Measurements from ENCODE around the gene RPL31.
A peak's percentile ranks its signal among the peaks of the same experiment; 100 is the strongest.

RPL31 gene

DNA sequence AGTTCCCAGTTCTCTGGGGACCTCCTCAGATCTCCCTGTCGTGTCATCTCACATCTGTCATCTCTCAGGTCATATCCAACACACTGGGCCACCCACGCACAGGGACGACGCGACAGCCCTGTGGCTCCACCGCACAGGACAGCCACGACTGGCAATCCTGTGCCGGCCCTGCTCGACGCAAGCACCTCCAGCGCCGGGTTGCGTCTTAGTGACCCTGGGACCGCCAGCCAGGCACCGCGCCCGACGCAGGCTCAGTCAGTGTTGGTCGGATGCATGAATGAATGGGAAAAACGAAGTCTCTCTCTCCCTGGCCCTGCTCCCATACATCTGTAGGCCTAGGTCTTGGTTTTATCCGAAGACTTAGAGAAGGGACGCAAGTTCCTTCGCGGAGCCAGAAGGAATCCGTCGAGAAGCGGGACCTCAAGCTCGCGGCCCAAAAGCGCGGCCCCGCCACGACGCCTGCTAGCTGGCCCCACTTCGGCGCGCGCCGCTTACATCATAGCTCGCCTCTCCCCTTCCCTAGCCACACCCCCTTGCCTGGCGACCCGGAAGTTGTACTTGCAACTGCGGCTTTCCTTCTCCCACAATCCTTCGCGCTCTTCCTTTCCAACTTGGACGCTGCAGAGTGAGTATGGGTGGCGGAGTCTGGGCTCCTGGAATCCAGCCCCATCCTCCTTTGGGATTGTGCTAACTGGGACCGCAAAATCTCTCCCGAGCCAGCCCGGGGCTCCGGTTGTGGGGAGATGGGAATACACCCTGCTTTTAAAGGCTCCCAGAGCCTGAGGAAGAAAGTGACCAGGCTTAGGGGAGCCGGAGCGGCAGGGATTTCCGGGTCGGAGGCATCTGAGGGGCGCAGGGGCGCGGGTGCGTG, at the start of gene RPL31:
TSS of gene RPL31 (plus strand) at position 599 of the 871 bp plus-strand sequence. CDS start 413 bp downstream, outside the sequence.
- DNase-seq: peak; percentile 40

DNA sequence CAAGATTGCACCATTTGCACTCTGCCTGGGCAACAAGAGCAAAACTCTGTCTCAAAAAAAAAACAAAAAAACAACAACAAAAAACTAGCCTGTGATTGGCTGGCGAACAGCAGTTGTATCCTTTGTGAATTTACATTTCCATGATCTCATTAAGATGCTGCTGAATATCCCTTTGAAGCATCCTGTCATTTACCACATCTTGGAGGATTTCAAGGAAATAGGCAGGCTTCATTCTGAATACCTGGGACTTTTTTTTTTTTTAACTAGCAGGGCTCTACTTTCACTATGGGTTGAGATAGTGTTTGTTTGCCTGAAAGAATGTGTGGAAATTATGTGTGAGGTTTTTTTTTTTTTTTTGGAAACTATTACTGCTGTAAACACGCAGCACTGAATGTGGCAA, 49.6 kb upstream of the RPL31 start:
- DNase-seq: no peak

DNA sequence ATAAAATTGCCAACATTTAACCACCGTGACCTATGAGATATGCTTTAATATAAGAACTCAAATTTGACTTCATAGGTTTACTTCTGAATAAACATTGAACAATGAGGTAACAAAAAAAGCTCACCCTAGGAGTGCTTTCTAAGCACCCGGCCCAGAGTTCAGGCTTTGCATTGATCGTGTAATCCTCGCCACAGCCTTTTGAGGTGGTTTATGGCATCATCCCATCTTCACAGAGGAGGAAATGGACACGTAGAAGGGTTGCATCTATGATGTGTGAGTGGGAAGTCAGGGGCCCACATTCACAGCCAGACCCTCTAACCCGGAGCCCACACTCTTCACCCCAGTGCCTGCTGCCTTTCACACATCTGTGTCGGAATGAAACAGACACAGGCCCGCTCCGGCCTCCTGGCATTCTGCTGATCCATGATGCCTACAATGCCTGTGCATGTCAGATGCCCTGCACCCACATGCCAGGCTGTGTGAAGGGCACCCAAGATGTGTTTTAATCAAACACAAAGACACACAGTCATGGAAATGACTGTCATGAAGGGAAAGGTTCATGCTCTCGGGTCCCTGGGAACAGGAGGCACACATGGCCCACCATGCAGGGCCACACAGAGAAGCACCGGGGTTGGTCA, 48.6 kb upstream of the RPL31 start:
- DNase-seq: no peak

DNA sequence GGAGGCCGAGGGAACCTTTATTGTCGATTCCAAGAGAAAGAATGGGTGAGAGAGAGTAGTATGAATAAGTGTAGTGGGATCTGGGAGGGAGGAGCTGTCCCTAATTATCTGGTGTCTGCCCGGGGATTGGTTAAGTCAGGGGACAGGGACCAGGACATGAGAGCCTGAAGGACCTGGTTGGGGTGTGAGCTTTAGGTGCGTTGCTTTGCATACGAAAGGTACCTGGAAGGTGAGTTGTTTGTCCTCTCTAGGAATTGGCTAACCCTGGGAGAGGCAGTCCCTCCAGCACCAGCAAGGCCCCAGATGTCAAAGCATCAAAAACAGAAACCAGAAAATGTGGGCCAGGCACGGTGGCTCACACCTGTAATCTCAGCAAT, 48.1 kb upstream of the RPL31 start:
- DNase-seq: no peak

DNA sequence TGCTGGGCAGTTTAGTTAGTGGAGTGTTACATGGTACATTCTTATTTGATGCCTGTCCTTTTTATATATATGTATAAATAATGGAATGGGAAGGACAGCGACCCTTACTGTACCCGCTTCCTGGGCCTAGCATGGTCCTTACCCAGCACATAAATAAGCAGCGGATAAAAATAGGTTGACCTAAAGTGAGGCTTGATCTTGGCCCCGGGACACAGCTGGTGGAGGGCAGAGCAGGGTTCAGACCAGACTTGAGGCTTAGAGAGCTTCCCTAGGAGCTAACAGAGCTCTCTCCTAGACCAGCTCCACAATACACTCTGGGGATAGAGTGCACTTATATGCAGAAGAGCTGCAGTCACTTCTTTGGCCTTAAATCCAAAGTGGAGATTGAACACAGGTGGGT, 46.9 kb upstream of the RPL31 start:
- DNase-seq: no peak

DNA sequence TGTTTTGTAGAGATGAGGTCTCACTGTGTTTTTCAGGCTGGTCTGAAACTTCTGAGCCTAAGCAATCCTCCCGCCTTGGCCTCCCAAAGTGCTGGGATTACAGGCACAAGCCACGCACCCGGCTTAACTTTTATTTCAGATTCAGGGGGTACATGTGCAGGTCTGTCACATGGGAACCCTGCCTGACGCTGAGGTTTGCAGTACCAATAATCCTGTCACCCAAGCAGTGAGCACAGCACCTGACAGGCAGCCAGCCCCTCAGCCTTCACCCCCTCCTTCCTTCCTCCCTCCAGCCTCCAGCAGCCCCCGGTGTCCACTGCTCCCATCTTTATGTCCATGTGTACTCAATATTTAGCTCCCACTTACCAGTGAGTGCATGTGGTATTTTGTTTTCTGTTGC, 46.0 kb upstream of the RPL31 start:
- no peak for DNase-seq

DNA sequence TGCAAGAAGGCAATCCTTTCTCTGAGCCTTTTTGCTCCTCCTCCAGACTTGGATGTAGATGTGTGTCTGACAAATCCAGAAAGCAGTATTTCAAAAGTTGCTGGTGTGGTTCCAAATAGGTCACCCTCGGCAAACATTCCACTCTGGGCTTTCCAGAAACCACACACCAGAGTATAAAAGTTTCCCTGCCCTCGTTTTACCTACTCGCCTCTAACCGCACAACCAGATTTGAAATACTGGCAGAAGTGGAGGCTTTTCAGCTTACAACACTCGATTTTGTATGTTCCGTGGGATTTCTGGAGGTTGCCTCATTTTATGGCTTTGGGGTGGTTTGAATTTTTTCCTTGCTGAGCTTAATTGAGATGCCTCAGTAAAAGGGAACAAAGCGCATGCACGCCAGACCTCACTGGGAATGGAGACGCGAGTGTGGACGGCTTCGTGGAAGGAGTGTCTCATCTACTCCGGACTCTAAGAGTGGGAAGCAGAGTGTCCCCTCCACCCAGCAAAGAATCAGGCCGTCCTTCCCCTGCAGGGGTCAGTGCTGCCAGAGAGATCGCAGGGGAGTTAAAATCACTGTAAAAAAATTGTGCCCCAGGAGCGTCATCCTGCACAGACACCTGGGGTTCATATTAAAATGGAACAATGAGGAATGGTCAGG, 44.0 kb upstream of the RPL31 start:
- DNase-seq: no peak

DNA sequence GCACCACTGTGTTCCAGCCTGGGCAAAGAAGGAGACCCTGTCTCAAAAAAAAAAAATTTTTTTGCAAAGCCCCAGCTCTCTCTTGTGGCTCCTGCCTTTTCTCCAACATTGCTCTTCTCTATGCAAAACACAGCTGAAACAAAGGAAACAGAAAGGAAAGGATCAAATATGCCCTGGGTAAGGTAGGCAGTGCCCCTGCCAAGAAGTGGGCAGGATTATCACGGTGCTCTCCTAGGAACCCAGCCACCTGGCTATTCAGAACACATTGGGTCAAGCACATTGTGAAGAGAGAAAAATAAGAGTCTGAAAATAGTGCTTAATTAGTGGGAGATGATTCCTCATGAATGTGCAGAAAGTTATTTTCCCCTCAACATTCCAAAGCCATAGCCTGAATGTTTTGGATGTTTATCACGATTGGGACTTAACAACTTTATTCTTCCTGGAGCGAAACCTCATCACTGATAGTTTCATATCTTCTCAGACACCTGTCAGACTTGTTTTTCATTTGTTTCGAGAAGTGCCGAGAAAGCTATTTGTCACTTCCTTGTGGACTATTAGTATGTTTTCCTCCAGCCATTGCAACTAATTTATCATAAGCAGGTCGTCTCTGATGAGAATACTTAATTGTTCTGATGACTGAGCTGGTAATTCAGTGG, 42.7 kb upstream of the RPL31 start:
- DNase-seq: no peak

DNA sequence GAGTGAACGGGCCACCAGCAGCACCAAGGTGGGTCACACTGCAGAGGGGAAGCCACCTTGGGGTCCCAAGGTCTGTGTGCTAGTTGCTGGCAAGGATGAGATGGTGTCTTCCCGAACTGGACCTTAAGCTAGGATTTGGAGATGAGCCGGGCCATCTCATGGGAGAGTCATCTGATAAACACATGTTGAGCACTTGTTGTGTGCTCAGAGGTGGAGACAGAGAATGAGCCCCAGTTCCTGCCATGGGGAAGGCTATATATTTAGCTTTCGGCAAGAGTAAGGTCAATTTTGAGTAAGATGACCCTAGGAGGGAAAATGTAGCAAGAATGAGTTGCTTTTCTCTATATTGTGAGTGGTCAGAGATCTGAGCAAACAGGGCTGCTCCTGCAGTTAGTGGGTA, 41.4 kb upstream of the RPL31 start:
- DNase-seq: no peak

DNA sequence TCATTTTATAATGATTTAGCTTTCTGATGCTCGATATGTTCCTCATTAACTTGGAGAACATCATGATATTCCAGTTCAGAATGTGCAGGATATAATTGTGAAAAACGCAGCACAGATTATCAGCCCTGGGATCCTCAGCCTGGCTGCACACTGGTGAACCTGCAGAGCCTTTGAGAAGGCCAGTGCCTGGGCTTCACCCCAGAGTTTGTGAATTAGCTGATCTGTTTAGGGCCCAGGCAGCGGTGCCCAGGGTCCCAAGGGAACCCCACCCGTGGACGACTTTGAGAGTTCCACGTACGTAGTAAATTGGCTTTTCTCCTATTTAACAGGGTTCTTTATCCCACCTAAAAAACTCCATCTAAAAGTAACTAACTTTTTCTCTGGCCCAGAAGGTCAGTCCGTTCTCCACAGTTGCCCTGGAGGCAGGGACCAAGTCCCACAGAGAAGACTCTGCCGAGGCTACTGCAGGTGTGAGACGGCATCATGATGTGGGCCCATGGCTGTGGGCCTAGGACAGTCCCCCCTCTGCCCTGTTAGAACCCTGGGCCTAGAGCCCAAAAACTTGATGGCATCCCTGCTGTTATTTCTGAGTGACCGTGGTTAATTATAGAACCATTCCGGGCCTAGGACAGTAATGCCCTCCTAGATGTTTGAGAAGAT, 39.6 kb upstream of the RPL31 start:
- DNase-seq: no peak

DNA sequence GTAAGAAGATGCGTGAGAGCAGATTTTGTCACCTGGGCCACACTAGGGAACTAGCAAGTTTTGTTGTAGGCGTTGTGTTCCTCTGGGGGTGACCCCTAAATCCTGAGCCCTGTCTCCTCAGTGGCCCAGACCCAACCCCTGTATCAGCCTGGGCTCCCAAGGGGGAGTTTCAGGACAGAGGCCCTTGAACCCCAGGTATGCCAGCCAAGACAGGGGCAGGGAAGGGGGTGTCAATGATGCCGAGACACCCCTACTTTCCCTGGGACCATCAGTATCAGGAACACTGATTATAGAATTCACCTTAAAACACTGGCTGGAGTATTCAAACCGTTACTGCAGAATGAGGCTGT, 39.1 kb upstream of the RPL31 start:
- no peak for DNase-seq

DNA sequence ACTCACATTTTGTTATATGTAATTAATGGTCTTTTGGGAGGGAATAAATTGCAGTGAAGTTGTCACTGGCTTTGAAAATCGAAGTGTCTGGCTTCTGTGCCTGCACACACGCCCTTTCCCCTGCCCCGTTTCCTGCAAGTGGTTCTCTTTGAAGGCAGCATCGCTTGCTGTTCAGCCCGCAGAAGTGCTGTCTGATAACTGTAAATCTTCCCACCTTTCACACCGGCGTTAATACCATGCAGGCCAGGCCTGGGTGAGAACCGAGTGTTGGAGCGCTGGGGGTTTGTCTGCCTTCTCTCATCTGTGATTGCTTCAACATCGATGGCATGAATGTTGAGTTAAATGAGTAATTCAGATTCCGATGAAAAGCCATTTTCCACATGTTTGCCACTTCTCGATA, 37.9 kb upstream of the RPL31 start:
- DNase-seq: no peak

DNA sequence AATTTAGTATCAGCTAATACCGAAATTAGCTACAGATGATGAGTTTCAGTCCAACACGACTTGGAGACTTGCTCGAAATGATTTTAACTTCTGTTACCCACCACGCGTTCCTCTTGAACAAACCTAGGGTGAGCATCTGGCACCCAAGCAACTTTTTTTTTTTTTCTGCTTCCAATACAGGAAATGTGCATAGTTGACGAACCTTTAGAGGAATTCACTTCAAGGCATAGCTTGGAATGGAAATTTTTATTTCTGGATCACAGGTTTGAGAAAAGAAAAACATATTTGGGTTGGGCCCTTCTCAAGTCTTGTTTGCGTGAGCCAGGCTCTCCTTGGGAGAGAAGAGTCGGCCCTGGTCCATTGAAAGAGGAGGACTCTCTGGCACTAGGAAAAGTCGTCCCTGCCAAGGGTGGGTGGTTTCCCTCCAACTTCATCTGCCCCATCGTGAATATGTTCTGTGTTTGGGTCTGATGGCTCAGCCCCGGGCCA, 37.4 kb upstream of the RPL31 start:
- DNase-seq: no peak

DNA sequence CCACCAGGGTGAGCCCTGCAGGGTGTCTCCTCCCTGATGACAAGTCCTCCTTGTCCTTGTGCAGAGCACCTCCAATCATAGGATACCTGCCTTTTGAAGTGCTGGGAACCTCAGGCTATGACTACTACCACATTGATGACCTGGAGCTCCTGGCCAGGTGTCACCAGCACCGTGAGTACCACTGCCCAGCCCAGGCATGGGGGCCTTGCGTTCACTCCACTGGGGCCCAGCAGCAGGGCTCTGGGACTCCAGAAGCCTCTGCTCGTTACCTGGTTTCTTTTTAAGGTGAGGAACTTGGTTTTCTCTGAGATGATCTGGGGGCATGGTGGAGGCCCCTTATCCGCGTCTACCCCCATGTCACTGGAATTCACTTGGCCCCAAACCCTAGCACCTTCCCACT, 36.5 kb upstream of the RPL31 start:
- DNase-seq: no peak

DNA sequence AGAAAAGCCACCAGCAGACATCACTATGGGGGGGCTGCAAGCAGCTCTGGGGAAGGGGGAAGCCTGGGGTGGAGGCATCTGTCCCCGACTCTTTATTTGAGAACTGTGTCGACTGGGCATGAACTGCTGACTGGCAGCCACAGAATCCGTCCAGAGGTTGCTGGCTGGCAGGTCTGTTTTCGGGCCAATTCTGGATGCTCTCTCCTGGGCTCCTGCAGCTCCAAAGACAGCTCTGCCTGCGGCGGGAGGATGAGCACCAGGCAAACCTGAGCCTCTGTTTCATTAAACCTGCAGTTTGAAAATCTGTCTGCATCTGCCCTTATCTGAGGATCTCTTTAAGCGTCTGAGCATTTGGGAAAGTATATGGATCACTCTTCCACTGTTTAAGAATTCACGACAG, 34.4 kb upstream of the RPL31 start:
- no peak for DNase-seq

DNA sequence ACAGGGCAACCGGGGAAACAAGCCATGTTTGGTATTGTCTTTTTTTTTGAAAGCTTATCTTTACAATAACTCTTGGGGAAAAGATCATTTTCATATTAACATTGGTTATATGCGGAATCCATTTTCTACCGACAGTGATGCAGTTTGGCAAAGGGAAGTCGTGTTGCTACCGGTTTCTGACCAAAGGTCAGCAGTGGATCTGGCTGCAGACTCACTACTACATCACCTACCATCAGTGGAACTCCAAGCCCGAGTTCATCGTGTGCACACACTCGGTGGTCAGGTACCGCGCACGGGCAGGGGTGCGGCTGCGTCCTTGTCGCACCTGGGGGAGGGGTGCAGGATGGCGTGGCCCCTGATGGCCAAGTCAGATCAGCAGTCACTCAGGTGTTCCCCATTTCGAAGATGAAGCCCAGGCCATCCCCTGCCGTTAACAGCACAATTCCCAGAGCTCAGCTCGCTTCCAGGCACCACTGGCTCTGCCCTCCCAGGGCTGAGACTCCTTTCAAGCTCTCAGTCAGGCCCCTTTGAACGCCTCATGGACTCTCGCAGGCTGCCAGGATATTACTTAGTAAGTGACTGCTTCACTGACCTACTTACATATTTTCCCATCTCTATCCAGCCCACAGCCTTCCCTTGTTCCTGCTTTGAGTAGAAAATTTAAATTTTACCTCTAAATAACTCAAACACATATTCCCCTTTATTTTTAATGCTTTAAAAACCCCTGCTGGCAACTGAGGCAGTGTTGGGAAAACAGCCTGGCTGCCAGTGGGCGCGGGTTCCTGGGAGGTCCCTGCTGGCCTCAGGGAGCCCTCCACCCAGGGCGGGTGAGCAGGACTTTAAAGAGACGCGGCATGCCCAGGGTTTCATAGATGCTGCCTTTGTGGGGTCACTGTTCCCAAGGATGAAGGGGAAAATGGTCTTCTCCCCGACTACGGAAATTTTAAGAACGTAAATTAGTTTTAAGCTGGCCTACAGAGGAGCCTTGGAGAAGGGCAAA, 33.6 kb upstream of the RPL31 start:
- no peak for DNase-seq

DNA sequence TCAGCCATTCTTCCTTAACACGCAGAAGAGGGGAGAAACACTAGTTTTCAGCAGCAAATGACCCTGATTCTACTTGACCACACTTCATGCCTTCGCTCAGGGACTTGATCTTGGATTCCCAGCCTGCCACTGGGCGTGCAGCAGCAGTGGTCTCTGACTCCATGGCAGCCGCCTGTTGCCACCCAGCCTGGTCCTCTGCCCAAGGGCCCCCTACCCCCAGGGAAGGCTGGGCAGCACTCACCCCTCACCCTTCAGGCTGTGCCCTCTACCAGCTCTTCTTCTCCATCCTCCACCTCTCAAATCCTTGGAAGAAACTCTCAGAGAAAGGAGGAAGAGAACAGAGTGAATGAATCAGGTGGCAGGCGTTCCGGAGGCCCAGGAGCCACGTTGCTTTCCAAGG, 32.1 kb upstream of the RPL31 start:
- no peak for DNase-seq

DNA sequence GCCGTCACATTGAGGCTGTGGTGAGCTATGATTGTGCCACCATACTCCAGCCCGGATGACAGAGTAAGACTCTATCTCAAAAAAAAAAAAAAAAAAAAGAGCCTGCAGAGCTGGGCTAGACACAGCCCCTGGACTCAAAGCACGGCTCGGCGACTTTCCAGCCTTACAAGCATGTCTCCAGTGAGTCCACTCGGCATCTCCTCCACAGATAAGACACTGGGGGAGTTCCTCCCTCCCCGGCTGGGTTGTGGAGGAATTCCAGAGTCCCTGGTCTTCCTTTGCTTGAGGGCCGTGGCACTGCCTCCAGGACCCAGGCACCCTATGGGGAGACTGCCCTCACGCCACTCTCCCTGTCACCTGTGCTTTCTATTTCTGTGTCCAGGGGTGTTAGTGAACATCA, 30.9 kb upstream of the RPL31 start:
- DNase-seq: no peak

DNA sequence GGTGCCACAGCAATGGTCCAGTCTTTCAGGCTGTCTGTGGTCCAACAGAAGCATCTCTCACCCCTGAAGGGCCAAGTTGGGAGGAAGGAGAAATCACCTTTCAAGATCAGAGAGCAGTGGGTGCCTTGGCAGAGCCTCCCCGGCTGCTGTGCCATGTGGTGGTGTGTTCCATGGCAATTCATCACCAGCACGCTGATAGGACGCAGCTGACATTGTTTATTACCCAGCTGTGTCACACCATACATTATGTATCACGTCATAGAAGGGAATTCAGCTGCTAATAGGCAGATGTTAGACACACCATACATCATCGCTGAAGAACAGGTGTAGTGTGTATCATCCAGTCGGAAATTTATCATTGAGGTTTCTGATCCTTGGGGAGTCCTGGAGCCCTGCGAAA, 29.6 kb upstream of the RPL31 start:
- no peak for DNase-seq

DNA sequence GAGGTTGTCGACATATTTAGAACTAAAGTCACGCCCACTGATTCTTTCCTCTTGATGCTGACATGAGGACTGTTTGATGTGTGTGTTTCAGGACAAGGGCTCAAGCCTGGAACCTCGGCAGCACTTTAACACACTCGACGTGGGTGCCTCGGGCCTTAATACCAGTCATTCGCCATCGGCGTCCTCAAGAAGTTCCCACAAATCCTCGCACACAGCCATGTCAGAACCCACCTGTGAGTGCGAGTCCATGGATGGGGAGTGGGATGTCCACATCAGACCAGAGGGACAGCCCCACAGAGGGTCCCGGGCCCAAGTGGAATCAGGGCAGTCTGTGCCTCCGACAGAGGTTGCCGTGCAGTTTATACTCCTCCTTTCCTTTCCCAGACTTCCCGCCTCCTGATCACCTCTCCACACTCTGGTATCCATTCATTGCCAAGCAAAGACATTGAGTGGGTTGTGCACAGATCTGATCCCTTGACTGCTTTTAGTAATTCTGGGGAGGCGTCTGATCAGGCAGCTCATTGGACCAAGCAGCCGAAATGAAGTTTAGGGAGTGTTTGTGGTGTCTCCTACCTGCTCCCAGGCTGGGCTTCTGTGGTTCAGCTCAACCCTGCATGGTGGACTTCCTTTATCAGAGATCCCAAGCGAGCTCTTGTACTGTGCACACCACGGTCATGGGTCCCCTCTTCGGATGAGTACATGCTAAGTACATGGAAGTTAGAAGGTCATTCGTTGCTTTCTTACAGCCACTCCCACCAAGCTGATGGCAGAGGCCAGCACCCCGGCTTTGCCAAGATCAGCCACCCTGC, 27.2 kb upstream of the RPL31 start:
- DNase-seq: no peak

DNA sequence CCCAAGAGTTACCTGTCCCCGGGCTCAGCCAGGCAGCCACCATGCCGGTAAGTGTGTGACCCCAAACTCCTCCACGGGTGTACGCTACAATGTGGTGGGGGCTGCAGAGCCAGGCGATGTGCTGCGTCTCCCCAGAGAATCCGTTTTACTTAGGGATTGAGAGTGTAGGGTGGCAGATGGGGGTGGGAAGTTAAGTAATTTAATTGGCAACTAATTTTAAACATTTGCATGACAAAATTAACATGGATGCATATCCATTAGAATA, 26.6 kb upstream of the RPL31 start:
- no peak for DNase-seq

Measured in NCI-H187 treated with DMSO at 0.1 percent for 48 hours (cell line).